ENCODE results near the gene SLC25A13.
A peak's percentile ranks its signal among the peaks of the same experiment; 100 is the strongest.

The SLC25A13 gene

DNA sequence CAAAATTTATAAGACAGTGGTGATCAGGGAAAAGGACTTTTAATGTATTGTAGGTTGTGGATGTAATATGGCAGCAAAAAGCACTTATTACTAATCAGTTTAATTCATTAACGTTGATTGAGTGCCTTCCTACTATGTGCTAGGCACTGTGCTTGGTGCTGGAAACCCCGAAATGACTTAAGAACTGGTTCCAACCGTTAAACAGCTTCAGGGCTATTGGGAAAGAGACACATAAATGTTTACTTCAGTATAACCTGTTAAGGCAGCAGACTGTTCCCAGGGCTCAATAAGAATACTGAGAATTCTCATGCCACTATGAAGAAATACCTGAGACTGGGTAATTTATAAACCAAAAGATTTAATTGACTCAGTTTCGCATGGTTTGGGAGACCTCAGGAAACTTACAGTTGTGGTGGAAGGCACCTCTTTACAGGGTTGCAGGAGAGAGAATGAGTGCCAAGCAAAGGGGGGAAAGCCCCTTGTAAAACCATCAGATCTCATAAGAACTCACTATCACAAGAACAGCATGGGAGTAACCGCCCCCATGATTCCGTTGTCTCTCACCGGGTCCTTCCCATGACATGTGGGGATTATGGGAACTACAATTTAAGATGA, 1.1 kb upstream of the SLC25A13 start:
- no peak for DNase-seq

DNA sequence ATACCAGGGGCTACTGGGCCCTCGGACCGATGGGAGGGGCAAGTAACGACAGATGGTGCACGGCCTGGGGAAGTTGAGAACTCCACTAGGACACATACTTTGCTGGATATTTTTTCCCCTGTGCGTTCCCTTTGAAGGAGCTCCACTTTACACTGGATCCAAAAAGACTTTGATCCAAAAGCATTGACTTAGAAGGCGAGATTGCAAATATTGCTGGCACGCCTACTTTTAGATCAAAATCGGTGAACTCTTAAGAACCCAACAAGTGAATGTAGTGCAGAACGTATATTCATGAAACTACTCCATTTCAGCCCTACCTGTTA, 436 bp upstream of the SLC25A13 start:
- no peak for DNase-seq

DNA sequence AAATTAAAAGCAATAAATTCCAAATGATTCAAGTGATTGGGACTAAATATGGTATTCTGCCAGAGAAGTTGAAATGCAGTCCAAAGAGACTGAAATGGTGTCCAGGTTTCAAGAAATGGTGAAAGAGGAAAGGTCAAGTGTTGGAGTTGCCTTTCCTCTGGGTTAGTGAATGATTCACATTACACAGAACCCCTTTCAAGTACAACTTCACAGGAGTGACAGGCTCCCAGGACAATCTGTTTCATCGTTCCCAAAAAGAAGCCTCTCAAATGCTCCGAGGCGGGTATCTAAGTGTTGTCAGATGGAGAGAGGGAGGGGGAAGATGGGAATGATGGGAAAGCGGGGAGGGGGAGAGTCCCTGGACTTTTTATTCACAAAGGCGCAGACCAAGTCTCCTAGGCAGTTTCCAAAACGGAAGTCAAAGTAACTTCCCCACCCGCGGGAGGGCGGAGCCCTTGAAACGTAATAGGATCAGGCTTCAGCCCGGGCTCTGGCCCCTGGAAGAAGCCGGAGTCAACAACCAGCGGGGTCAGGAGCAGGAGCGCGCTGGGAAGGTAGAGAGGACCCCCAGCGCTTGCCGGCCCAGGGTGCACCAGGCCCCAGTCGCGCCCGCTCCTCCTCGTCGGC, 754 bp downstream of the SLC25A13 start:
- DNase-seq, result peak; percentile 71

DNA sequence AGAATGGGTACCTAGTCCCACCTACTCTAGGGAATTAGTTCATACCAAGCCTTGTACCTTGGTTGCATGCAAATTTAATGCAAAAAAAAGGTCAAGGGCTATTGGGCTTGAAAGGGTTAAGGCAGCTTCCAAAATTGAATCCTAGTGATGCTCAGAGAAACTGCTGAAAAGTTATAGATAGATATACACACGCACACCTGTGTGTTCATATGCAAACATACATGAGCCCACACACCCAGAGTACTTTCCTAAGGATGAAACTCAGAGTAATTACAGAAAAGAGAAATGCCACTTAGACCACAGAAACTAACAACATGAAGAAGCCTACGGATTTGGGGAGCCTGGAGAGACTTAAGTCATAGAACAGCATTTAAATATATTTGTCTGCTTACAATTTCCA, 1.5 kb downstream of the SLC25A13 start:
- DNase-seq, result no peak

DNA sequence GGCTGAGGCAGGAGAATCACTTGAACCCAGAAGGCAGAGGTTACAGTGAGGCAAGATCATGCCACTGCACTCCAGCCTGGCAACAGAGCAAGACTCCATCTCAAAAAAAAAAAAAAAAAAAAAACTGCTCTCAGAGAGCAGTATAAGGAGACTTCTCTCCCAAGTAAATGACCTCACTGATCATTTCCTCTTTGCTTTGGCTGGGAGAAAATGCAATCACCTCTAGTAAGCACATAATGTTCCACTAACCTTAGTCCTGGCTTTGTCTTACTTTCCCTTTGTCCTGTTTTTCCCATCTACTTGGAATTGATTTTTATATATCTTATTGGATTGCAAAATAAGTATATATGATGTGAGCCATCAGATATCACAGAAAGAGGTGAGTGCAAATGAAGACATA, 2.5 kb downstream of the SLC25A13 start:
- no peak for DNase-seq

DNA sequence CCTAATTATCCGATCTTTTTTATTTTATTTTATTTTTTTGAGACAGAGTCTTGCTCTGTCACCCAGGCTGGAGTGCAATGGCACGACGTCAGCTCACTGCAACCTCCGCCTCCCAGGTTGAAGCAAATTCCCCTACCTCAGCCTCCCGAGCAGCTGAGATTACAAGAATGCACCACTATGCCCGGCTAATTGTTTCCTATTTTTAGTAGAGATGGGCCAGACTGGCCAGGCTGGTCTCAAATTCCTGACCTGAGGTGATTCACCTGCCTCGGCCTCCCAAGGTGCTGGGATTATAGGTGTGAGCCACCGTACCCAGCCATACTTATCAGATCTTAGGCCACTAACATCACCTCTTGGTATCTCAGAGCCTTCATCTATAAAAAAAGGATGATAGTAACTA, 4.9 kb downstream of the SLC25A13 start:
- DNase-seq, result no peak

DNA sequence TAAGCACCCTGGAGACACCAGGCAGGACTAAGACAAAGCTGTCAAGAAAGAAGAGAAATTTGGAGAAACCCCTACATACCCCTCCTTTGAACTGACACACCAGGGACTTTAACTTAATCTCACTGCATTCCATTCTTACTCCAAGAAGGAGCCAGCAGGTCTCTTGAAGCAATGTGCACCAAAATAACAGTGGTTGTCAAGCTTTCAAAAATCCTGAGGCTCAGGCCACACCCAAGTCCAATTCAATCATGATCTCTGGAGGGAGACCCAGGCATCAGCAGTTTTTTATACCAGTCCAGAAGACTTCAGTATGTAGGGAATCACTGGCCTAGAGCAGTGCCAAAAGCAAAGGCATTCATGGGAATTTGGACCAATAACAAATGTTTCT, 6.8 kb downstream of the SLC25A13 start:
- no peak for DNase-seq

DNA sequence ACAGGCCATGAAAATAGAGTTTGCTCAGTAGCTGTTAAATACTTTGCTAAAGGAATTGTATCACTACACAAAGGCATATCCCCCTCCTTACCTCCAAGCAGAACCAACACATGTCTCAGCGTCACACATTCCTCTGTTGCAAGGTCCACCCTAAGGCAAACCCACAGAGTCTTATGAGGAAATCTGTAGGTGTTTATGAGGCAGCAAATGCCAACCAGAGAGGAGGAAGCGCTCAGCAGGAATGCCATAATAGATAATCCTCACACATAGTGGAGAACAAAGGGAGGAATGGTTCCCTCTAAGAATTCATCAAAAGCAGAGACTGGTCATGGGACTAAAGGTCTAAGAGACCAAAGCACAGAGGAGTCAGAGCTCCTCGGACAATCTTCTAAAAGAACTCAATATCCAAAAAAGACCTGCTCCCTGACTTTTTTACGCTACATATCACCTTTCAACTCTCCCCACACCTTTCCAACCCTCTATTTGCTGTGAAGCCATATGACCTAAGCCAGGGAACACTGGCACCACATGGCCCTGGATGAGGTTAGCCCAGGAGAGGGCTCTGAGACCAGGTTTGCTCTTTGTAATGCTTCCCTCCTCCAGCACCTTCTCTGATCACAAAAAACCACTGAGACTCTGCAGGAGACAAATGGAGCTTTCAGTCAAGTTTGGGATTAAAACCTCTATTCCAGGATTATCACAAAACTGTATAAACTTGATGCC, 7.3 kb downstream of the SLC25A13 start:
- no peak for DNase-seq

DNA sequence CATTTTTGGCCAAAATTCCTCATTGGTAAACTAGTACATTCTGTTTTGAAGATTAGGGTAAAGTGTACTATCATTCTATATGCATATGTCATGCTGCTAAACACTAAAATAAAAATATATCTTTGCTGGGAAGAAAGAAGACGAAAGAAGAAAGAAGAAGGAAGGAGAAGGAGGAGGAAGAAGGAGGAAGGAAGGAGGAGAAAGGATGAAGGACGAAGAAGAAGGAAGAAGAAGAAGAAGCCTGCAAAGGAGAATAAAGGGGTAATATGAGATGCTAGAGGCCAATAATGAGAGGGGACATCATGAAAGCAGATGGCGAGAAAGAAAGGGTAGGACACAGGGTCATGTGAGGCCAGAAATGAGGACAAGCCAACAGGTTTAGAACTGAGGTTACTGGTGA, 8.0 kb downstream of the SLC25A13 start:
- no peak for DNase-seq

DNA sequence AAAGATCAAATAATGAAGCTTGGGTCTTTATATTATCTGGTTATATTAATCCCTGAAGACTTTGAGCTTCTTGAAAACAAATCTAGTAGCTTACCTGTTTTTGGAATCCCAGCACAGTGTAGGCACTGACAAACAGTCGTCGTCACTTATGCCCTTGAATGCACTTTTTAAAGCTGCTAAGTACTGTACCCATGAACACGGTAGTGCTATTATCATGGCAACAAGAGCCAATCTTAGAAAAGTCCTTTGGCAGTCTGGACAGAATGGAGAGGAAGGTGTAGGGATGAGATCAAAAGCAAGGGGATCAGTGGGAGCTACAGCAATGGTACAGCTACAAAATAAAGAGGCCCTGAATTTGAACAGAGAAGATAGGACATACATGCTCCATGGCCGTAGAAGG, 9.4 kb downstream of the SLC25A13 start:
- no peak for DNase-seq

DNA sequence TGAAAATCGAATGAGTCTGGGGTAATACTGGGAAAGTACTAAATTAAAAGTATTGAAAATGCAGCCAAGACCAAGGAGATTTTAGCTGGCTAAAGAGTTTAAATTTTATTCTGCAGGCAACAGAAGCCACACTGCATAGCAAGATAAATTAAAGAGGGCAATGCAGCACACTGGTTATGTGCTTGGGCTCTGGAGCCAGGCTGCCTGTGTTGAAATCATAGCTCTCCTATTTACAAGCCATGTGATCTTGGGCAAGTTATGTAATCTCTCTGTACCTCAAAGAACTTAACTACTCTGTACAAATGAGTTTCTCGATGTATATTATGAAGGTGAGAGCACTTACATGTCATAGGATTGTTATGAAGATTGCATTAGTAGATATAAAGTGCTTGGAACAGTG, 9.9 kb downstream of the SLC25A13 start:
- no peak for DNase-seq

DNA sequence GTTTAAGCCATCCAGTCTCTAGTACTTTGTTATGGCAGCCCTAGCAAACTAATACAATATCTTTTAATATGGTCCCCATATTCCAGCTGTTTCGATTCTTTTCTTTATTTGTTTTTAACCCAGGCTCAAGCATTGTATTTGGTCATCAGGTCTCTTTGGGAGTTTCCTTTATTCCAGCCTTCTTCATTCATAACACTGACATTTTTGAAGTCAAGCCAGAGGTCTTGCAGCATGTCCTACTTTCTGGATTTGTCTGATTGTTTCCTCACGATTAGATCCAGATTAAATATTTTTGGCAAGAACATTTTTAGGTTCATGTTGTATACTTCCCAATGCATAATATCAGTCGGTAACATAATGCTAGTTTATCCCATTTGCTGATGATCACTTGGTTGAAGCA, 11.8 kb downstream of the SLC25A13 start:
- no peak for DNase-seq

DNA sequence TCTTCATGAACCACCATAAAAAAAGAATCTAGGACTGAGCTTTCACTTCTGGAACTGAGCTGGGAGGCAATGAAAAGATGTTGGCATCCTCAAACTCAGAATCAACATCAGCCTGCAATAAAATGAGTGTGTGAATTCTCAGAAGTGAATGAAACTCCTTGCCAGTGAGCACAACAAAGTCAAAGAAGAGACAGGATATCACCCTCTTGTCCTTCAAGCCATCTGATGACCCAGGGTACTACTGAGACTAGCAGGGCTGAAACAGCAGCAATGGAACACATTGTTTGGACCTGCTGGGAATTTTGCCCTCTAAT, 13.0 kb downstream of the SLC25A13 start:
- no peak for DNase-seq

DNA sequence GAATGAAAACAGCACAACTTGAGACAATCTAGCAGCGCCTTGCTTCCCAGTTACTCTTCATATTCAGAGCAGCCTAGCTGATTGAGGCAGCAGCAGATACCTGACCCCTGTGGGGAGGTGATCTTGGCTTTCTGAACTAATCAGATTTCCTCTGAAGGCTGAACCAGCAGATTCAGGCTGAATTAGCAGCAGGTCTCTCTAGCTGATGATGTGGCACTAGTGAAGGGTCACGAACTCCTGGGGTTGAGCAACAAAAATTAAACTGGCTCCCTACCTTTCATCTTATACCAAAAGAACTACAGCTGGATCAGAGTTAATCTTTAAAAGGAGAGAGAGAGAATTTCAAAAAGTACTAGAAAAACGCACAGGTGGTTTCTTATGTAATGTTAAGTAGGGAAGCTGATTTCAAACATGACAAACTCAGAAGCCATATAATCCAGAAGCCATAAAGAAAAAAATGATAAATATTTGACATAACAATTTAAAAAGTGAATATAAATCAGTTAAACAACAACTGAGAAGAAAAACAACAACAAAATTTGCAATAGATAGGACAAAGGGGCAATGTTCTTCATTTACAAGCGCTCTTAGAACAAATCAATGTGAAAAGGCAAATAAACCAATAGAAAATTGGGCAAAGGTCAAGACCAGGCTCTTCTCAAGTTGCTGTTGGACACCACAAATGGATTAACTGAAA, 13.5 kb downstream of the SLC25A13 start:
- DNase-seq, result no peak

DNA sequence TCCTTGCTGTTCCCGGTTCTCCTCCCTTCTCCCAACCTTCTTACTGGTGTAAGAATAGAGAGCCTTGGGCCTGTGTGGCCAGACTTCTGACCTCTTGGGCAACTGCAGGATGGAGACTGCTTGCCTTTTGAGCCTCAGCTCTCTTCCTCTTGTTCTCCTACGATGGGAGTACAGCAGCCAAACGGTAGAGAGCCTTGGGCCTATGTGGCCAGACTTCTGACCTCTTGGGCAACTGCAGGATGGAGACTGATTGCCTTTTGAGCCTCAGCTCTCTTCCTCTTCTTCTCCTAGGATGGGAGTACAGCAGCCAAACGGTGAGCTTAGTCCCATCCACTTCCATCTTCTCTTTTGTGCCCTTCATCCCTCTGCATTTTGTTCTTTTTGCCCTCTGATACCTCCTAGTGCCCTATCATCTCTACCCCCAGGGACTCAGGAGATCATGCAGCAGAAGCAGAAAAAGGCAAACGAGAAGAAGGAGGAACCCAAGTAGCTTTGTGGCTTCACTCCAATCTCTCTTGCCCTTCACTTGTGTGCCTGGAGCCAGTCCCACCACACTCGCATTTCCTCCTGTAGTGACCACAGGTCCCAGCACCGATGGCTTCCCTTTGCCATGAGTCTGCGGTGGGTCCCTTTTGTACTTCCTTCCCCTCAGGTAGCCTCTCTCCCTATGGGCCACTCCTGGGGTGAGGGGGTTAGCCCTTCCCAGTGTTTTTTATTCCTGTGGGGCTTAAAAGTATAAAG, 15.3 kb downstream of the SLC25A13 start:
- no peak for DNase-seq

DNA sequence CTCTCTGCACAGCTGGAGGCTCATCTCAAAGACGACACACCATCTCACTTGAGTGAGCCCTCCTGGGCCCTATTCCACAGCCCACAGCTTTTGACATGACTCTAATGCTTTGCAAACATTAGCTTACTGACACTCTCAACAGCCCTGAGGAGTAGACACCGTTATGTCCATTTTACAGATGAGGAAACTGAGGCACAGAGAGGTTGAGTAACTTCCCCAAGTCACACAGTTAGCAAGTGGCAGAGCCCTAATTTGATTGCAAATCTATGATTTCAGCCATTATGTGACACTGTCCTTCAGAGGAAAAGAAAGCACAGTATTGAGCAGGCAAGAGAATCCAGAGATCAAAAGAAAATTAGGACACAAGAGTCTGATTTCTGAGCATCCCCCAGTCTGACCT, 16.0 kb downstream of the SLC25A13 start:
- no peak for DNase-seq

DNA sequence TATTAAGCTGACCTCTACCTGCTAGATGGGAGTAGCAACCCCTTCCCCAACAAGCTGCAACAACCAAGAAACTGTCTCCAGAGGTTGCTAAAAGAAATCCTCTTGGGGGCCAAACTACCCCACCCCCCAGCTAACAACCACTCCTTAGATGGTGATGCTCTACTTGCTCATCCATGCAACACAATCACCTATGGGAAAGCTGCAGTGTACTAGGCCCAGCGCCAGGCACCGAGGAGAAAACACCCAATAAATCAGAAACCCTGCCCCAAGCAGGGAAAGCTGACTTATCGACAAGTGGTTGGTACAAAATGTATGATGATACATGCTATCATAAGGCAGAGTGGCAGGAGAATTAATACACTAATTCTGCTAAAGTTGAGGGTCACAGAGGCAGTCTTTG, 17.3 kb downstream of the SLC25A13 start:
- no peak for DNase-seq

DNA sequence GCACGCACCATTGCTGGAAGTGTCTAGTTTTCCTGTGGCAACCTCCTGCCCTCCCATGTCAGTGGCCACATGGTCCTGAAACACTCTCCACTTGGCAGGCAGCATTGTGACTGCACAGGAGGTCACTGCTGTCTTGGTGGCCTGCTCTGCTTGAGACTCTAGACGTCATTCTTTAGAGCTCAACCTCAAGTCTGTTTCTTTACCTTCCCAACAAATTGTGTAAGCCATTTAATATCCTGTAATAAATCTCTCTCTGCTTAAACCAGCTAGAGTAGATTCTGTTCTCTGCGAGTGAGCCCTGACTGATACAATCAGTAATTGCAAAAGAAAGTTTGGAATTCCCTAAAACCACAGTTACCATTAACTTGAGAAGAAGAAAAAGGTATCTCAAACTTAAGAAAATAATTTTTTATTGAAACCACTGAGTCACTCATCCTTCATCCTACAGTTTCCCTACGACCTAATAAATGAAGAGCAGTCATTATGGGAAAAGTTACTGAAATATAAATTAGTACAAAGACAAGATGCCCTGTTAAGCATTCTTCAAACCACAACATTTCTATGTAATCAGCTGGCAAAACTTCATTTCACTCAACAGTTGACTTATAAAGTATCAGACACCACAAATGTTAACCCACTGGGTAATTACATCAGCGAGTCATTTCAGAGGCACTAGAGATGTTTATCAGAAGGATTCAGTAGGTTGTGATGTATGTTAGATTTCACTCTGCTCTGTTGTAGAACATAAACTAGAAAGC, 18.0 kb downstream of the SLC25A13 start:
- DNase-seq, result no peak

DNA sequence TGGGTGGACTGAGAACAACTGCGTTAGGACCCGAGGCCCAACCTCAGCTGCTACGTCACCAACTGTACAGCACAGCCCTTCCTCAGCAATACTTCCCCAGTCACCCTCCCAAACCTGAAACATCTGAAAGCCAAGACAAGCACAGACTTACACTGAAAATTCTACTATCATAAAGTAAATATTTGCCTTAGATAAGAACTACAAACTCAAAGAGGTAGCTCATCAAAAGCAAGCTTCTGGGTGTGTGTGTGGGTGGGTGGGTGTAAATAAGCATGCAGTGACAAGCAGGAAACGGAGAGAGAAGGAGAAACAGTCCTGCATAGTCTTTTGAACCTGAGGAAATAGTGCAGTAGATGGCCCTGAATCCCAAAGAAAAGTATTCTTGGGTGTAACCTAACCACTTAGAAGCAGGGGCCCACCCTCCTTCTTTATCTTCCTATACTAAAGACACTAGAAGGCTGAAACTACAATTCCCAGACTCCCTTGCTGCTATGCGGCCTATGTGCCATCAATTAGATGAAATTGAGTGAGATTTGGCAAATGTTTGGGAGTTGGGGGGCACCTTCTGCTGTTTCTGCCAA, 18.7 kb downstream of the SLC25A13 start:
- DNase-seq, result no peak

DNA sequence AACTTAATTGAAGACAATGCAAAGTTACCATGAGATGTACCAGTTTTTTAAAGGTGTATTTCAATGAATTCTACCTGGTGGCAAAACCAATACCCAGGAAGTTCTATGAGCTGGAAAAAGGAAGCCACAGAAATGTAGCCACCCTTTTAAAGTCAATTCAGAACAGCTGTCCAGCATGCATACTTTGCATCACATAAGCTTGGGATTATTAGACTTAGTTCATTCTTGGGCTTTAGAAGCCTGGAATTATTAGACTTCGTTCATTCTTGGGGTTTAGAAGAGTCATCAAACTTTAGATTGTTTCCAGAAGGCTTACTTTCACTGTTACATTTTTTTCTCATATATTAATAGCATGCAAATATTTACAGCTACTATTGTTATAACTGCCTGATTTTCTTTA, 20.9 kb downstream of the SLC25A13 start:
- DNase-seq, result no peak

DNA sequence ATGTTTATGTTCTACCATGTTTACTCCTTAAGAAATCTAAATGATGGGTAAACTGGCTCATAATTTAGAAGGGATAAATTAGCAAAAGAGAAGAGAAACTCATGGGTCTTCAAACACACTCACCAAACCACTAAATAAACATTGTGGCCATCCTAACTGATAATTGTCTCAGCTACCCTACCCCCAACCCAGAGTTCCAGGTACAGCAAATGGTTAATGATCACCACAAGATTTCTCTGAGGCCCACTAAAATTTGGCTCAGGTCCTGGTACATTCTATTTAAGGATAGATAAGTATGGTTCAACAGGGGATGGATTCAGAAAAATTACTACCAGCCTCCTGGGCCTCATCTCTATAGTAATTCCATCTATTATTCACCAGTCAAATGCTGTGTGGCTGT, 21.4 kb downstream of the SLC25A13 start:
- DNase-seq, result no peak

DNA sequence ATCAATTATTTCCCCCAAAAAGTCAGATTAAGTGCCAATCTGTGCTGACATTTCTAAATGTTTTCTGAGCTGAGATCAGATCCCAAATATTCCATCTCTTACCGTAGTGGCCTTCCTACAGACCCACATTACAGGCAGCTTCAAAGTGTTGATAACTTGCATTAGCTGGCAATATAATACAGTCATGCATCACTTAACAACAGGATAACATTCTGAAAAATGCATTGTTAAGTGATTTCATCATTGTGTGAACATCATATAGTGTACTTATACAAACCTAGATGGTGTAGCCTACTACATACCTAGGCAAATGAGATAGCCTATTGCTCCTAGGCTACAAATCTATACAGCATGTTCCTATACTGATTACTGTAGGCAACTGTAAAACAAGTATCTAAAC, 22.4 kb downstream of the SLC25A13 start:
- DNase-seq, result no peak

DNA sequence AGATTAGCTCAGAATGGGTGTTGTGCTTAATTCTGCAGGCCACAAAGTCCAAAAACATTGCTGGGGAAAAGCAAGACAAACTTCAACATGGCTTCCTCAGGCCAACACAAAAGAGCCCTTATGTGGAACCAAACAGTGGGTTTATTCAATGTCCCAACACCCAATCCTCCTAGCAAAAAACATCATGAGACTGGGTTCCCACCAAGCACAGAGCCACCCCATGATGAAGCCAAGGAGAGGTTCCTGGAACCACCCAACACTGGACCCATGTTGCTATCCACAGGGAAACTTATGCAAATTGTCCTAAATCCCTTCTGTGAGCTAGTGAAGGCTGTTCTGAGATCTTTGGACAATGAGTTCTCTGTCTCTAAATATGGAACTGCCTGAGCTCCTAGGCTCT, 24.0 kb downstream of the SLC25A13 start:
- DNase-seq, result no peak
